IMR-90 (cell line): ENCODE results near the gene FRAS1. TPM values are rescaled to one million over a fixed set of nuclear protein-coding genes. Genes with fewer than 3 reads are reported as not detected.

Experiments used
- ATAC-seq: fragments of 200-7000 bp; cut with Tn5 transposase; 2 replicates; pipeline ENCODE4 v1.9.1; 2020; ENCODE audit warnings: low read depth, mild to moderate bottlenecking, moderate library complexity
- BruUV-seq: library from RNA; stranded (reverse); fragments of 400-500 nt; replicated peaks from 2 replicates; lab custom pipeline; 2021; lab: Mats Ljungman, UMichigan
- CTCF ChIA-PET: fragments of 300-600 bp; formaldehyde crosslinking; extraction: SDS; loops from one replicate; lab custom pipeline; 2021; ENCODE audit warnings: antibody characterized with exemption; lab: Yijun Ruan, JAX
- POLR2A ChIA-PET: fragments of 300-600 bp; sonication (Branson Sonifier 250); formaldehyde crosslinking; loops from one replicate; lab custom pipeline; 2022; ENCODE audit warnings: antibody characterized with exemption; ENCODE audit not compliant: unreplicated experiment; lab: Charles Lee
- DNase-seq: peaks from one replicate; pipeline ENCODE4 v3.0.0; 2013
- H2AFZ ChIP-seq: replicated peaks from 2 replicates; pipeline ENCODE3; 2013; ENCODE audit warnings: low read length, mild to moderate bottlenecking; ENCODE audit not compliant: poor library complexity
- H2AK5ac ChIP-seq: 2 replicates; pipeline ENCODE4 v1.6.1; 2013; ENCODE audit warnings: low read depth, low read length, inconsistent platforms
- H2AK9ac ChIP-seq: replicated peaks from 2 replicates; pipeline ENCODE3; 2013; ENCODE audit warnings: mild to moderate bottlenecking, low read depth, low read length, moderate library complexity; ENCODE audit not compliant: poor library complexity
- H2BK120ac ChIP-seq: 2 replicates; pipeline ENCODE4 v1.6.1; 2013; ENCODE audit warnings: low read depth, low read length, inconsistent platforms
- H2BK15ac ChIP-seq: 3 replicates; pipeline ENCODE4 v1.6.1; 2013; ENCODE audit warnings: low read depth, low read length, inconsistent platforms
- H2BK20ac ChIP-seq: 2 replicates; pipeline ENCODE4 v1.6.1; 2013; ENCODE audit warnings: low read depth, mild to moderate bottlenecking, inconsistent platforms, low read length, moderate library complexity
- H2BK5ac ChIP-seq: 2 replicates; pipeline ENCODE4 v1.6.1; 2013; ENCODE audit warnings: mild to moderate bottlenecking, low read depth, low read length, inconsistent platforms; ENCODE audit not compliant: poor library complexity, severe bottlenecking
- H3K14ac ChIP-seq: replicated peaks from 2 replicates; pipeline ENCODE4 v1.6.1; 2013; ENCODE audit warnings: low read depth, low read length, inconsistent platforms
- H3K18ac ChIP-seq: 2 replicates; pipeline ENCODE4 v1.6.1; 2013; ENCODE audit warnings: low read depth, low read length, control low read depth
- H3K23ac ChIP-seq: 2 replicates; pipeline ENCODE4 v1.6.1; 2013; ENCODE audit warnings: low read depth, low read length, inconsistent platforms
- H3K27ac ChIP-seq: 2 replicates; pipeline ENCODE4 v1.5.1; 2013; ENCODE audit warnings: mild to moderate bottlenecking, control low read depth, low read length; ENCODE audit not compliant: insufficient read depth
- H3K27me3 ChIP-seq: 2 replicates; pipeline ENCODE4 v1.6.1; 2013; ENCODE audit warnings: low read length; ENCODE audit not compliant: control insufficient read depth, insufficient read depth
- H3K36me3 ChIP-seq: 2 replicates; pipeline ENCODE4 v1.6.1; 2013; ENCODE audit warnings: low read length, mixed read lengths; ENCODE audit not compliant: control insufficient read depth, insufficient read depth
- H3K4ac ChIP-seq: 2 replicates; pipeline ENCODE4 v1.6.1; 2013; ENCODE audit warnings: low read depth, low read length, inconsistent platforms
- H3K4me1 ChIP-seq: 2 replicates; pipeline ENCODE4 v1.6.1; 2013; ENCODE audit warnings: low read length, mixed read lengths; ENCODE audit not compliant: control insufficient read depth, insufficient read depth
- H3K4me2 ChIP-seq: 2 replicates; pipeline ENCODE4 v1.6.1; 2013; ENCODE audit warnings: low read depth, mild to moderate bottlenecking, control low read depth, low read length, moderate library complexity
- H3K4me3 ChIP-seq: 2 replicates; pipeline ENCODE4 v1.5.1; 2013; ENCODE audit warnings: low read depth, mild to moderate bottlenecking, control low read depth, low read length, moderate library complexity; ENCODE audit not compliant: insufficient read depth
- H3K56ac ChIP-seq: 2 replicates; pipeline ENCODE4 v1.6.1; 2013; ENCODE audit warnings: low read length, inconsistent platforms; ENCODE audit not compliant: insufficient read depth; ENCODE audit errors: extremely low read depth
- H3K79me1 ChIP-seq, 2 experiments: 2 replicates each; pipeline ENCODE4 v1.6.1; 2013; ENCODE audit warnings: low read length in 2 of 2, inconsistent platforms in 1 of 2, low read depth in 1 of 2
- H3K9ac ChIP-seq: 2 replicates; pipeline ENCODE4 v1.6.1; 2013; ENCODE audit warnings: low read depth, low read length, control low read depth
- H3K9me1 ChIP-seq: 2 replicates; pipeline ENCODE4 v1.6.1; 2013; ENCODE audit warnings: low read length, inconsistent platforms; ENCODE audit not compliant: insufficient read depth
- H3K9me3 ChIP-seq: 2 replicates; pipeline ENCODE4 v1.6.1; 2013; ENCODE audit warnings: low read length; ENCODE audit not compliant: control insufficient read depth, insufficient read depth
- H4K20me1 ChIP-seq: 2 replicates; pipeline ENCODE4 v1.6.1; 2013; ENCODE audit warnings: low read length, inconsistent platforms; ENCODE audit not compliant: insufficient read depth
- H4K5ac ChIP-seq: 2 replicates; pipeline ENCODE4 v1.6.1; 2013; ENCODE audit warnings: mild to moderate bottlenecking, low read depth, low read length, control low read depth
- H4K8ac ChIP-seq, 2 experiments: 2 replicates each; pipeline ENCODE4 v1.6.1; 2013; ENCODE audit warnings: low read depth in 2 of 2, low read length in 2 of 2, control low read depth in 1 of 2, inconsistent platforms in 1 of 2
- H4K91ac ChIP-seq: 2 replicates; pipeline ENCODE4 v1.6.1; 2013; ENCODE audit warnings: low read depth, low read length, inconsistent platforms; ENCODE audit not compliant: insufficient read depth
- BHLHE40 ChIP-seq: fragments of 150-350 bp; IDR thresholded peaks from 2 replicates; pipeline ENCODE4 v1.6.1; 2016; ENCODE audit warnings: mild to moderate bottlenecking, low read depth, low read length
- CEBPB ChIP-seq: IDR thresholded peaks from 2 replicates; pipeline ENCODE4 v1.6.1; 2012; ENCODE audit warnings: low read depth, low read length, improper control_type of control experiment
- CHD1 ChIP-seq: IDR thresholded peaks from 2 replicates; pipeline ENCODE4 v1.6.1; 2012; ENCODE audit warnings: low read depth, low read length, improper control_type of control experiment
- FOS ChIP-seq: fragments of 150-350 bp; IDR thresholded peaks from 2 replicates; pipeline ENCODE4 v1.6.1; 2016; ENCODE audit warnings: low read depth, low read length
- RAD21 ChIP-seq: IDR thresholded peaks from 2 replicates; pipeline ENCODE4 v1.6.1; 2012; ENCODE audit warnings: low read length, improper control_type of control experiment
- dilution Hi-C: fragments of 300-500 bp; cut with HindIII; formaldehyde crosslinking; loops from one replicate; pipeline ENCODE4 v1.14.3; 2018; ENCODE audit warnings: low sequenced_read_pairs; ENCODE audit not compliant: unreplicated experiment
- in situ Hi-C: fragments of 300-500 bp; cut with MboI; formaldehyde crosslinking; loops from 3 replicates; pipeline ENCODE4 v1.14.3; 2019; ENCODE audit warnings: low sequenced_read_pairs, inconsistent platforms, mixed read lengths
- intact Hi-C: fragments of 100-400 bp; cut with micrococcal nuclease; formaldehyde crosslinking; loops from 2 replicates; pipeline ENCODE4 v1.10.0; 2022
- polyA plus RNA-seq, 3 experiments: library from polyadenylated mRNA; depleted of rRNA; stranded (reverse); fragments of >200 nt; gene quantifications; 2 replicates each; pipeline ENCODE4 v1.2.3, GENCODE V29; 2012; ENCODE audit warnings: low replicate concordance in 1 of 3
- total RNA-seq: library from RNA; depleted of rRNA; stranded (reverse); fragments of >200 nt; gene quantifications from 2 replicates; pipeline ENCODE4 v1.2.3, GENCODE V29; 2012
- TF ChIP-seq, protein P1 (sequence below): fragments of 150-350 bp; IDR thresholded peaks from 2 replicates; pipeline ENCODE4 v1.6.1; 2017; ENCODE audit warnings: mild to moderate bottlenecking, antibody characterized with exemption, low read length, low read depth
- TF ChIP-seq, protein P2 (sequence below): conservative IDR thresholded peaks from 2 replicates; pipeline ENCODE4 v1.5.1; 2012; ENCODE audit warnings: mild to moderate bottlenecking, low read depth, low read length, improper control_type of control experiment
- TF ChIP-seq, protein P3 (sequence below): fragments of 150-350 bp; IDR thresholded peaks from 2 replicates; pipeline ENCODE4 v1.6.1; 2016; ENCODE audit warnings: low read depth, mild to moderate bottlenecking, low read length, moderate library complexity, borderline replicate concordance

FRAS1 gene
- total and polyA plus RNA-seq, 2 of the 4 experiments (the other 2 are of a cell fraction), result under 0.01 to 0.03 TPM

DNA sequence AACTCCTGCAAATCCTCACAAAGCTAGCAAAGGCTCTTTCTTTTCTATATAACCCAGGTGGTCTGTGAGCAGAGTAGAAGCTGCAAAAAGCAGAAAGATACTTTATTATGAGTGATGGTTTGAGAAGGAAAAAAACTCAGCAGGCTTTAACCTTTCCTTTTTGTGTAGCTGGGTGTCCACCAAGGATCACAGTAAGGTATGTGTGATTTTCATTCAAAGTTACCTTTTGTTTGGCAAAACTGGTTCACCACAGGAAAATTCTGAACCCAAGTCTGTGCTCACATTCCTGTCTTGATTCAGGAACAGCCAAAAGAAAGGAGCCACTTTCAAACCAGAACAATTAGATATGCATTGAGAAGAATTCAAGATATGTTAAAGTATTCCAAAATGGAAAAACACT, 35.7 kb downstream of the FRAS1 start:
- ChIA-PET CTCF (no interaction called here), POLR2A (no interaction called here)
- Histone ChIP-seq H3K4me2 (no peak overlapping the region), H3K9me3 (no peaks in the 10 kb centered on the region), H4K8ac (no peak overlapping the region), H2BK20ac (no peak overlapping the region), H4K91ac (no peak overlapping the region), H3K23ac (no peak overlapping the region), H4K5ac (no peak overlapping the region), H3K9ac (no peak overlapping the region), H3K27me3 (no peaks in the 10 kb centered on the region), H3K36me3 (no peaks in the 10 kb centered on the region), H3K56ac (no peak overlapping the region), H3K14ac (no peak overlapping the region), H2AK5ac (no peak overlapping the region), H2BK15ac (no peak overlapping the region), H3K18ac (no peak overlapping the region), H2BK5ac (no peak overlapping the region), H3K4ac (no peak overlapping the region), H2AK9ac (no peak overlapping the region), H3K79me1 (no peaks in the 10 kb centered on the region), H2BK120ac (no peak overlapping the region), H4K20me1 (no peaks in the 10 kb centered on the region), H3K4me3 (no peak overlapping the region), H3K4me1 (no peaks in the 10 kb centered on the region), H2AFZ (no peak overlapping the region), H3K27ac (no peak overlapping the region), H3K9me1 (no peaks in the 10 kb centered on the region)
- no TSS peak for BruUV-seq
- in situ Hi-C loops (no loop called here), intact Hi-C loops (no loop called here), dilution Hi-C loops (no loop called here)
- no peak for DNase-seq
- no peak for ATAC-seq
- no peak for TF ChIP-seq BHLHE40
- TF ChIP-seq, protein P1, sequence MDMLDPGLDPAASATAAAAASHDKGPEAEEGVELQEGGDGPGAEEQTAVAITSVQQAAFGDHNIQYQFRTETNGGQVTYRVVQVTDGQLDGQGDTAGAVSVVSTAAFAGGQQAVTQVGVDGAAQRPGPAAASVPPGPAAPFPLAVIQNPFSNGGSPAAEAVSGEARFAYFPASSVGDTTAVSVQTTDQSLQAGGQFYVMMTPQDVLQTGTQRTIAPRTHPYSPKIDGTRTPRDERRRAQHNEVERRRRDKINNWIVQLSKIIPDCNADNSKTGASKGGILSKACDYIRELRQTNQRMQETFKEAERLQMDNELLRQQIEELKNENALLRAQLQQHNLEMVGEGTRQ, result no peak
- TF ChIP-seq, protein P2, sequence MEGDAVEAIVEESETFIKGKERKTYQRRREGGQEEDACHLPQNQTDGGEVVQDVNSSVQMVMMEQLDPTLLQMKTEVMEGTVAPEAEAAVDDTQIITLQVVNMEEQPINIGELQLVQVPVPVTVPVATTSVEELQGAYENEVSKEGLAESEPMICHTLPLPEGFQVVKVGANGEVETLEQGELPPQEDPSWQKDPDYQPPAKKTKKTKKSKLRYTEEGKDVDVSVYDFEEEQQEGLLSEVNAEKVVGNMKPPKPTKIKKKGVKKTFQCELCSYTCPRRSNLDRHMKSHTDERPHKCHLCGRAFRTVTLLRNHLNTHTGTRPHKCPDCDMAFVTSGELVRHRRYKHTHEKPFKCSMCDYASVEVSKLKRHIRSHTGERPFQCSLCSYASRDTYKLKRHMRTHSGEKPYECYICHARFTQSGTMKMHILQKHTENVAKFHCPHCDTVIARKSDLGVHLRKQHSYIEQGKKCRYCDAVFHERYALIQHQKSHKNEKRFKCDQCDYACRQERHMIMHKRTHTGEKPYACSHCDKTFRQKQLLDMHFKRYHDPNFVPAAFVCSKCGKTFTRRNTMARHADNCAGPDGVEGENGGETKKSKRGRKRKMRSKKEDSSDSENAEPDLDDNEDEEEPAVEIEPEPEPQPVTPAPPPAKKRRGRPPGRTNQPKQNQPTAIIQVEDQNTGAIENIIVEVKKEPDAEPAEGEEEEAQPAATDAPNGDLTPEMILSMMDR, result no peak
- TF ChIP-seq FOS, result no peak
- TF ChIP-seq, protein P3, sequence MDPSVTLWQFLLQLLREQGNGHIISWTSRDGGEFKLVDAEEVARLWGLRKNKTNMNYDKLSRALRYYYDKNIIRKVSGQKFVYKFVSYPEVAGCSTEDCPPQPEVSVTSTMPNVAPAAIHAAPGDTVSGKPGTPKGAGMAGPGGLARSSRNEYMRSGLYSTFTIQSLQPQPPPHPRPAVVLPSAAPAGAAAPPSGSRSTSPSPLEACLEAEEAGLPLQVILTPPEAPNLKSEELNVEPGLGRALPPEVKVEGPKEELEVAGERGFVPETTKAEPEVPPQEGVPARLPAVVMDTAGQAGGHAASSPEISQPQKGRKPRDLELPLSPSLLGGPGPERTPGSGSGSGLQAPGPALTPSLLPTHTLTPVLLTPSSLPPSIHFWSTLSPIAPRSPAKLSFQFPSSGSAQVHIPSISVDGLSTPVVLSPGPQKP, result no peak
- no peak for TF ChIP-seq CEBPB
- TF ChIP-seq CHD1, result no peak
- no peak for TF ChIP-seq RAD21
